Cerebellar cortex (tissue), 1 donor: ENCODE measurements around the gene LSR.
"Not testable (repeated sequence)": the region's sequence is repeated elsewhere in the genome, so short reads cannot be mapped to it uniquely, and the experiment has no call there.

Experiments used
- DNase-seq: peaks from one replicate; pipeline ENCODE4 v3.0.0-alpha.2; 2015; ENCODE audit warnings: low spot score

Gene LSR

GRCh38 chr19:35267353-35267817 lies 18.6 kb downstream of the LSR start:
- peak; percentile 27 for DNase-seq

GRCh38 chr19:35267818-35268535 lies 19.2 kb downstream of the LSR start:
- DNase-seq, result peak; percentile 44

- DNase-seq, result peak; percentile 65
These were observed 20.0 kb downstream of the LSR start, which contains the start of gene USF2 for GRCh38 chr19:35268536-35269437. Gene USF2, plus strand, starts transcription at chr19:35268962. Its CDS starts 140 bp downstream, at chr19:35269102.

GRCh38 chr19:35269438-35270117 lies 20.8 kb downstream of the LSR start:
- DNase-seq, result peak; percentile 76

GRCh38 chr19:35270381-35270811 lies 21.6 kb downstream of the LSR start:
- no peak for DNase-seq

- no peak for DNase-seq
These were observed 22.7 kb downstream of the LSR start for GRCh38 chr19:35271546-35271945.

- DNase-seq, result no peak
These were observed 23.4 kb downstream of the LSR start for GRCh38 chr19:35272122-35272719.

GRCh38 chr19:35272954-35273649 lies 24.3 kb downstream of the LSR start:
- peak; percentile 27 for DNase-seq

- DNase-seq, result no peak
These were observed 25.0 kb downstream of the LSR start for GRCh38 chr19:35273686-35274259.

- DNase-seq, result no peak
These were observed 25.5 kb downstream of the LSR start for GRCh38 chr19:35274323-35274722.

- DNase-seq, result no peak
These were observed 28.0 kb downstream of the LSR start for GRCh38 chr19:35276706-35277281.

- no peak for DNase-seq
These were observed 29.9 kb downstream of the LSR start for GRCh38 chr19:35278578-35279284.

- DNase-seq, result no peak
These were observed 30.6 kb downstream of the LSR start for GRCh38 chr19:35279374-35279773.

GRCh38 chr19:35279985-35280821 lies 31.4 kb downstream of the LSR start:
- no peak for DNase-seq

GRCh38 chr19:35281303-35281702 lies 32.5 kb downstream of the LSR start:
- no peak for DNase-seq

- DNase-seq, result no peak
These were observed 35.6 kb downstream of the LSR start for GRCh38 chr19:35284153-35285094.

GRCh38 chr19:35285095-35285449 lies 36.3 kb downstream of the LSR start:
- DNase-seq, result no peak

GRCh38 chr19:35285465-35285864 lies 36.7 kb downstream of the LSR start:
- not testable (repeated sequence) for DNase-seq
